ENCODE data around the gene MAU2. TPM values are rescaled to one million over a fixed set of nuclear protein-coding genes. Genes with fewer than 3 reads are reported as not detected.

The MAU2 gene
- polyA plus RNA-seq, 10 donors, result 29.4 to 59.3 (median 37.9) TPM

DNA sequence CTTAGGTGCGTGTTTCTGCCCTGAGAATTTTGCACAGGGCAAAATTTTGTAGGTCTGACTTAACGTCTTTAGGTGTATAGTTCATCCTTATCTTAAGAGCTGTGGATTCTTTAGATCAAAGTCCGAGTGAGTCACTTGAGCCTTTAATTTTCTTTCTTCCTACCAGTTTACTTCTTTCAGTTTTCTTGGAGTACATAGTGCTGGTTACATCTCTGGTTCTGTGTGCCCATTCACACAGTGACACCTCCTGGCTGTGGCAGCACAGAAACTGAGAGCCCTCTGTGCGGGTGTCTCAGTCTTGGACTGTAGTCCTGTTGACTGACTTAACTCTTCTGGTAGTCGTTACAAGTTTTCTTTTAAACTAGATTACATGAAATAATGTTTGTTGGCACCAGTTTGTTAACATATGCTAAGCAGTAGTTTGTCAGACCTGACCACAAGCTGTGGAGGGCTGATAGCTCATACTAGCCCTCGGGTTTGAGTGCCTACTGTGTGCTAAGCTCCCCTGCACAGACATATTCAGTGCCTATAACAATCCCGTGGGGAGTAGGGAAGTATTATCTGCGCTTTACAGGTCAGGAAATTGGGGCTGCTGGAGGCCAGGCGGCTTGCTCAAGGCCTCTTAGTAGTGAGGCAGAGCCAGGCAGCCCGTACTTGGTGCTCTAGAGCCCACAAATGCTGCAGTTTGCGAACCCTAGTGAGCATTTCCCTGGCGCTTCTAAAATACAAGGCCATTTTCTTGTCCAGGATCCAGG lies 86.4 kb downstream of the MAU2 start:
- no peak for DNase-seq

DNA sequence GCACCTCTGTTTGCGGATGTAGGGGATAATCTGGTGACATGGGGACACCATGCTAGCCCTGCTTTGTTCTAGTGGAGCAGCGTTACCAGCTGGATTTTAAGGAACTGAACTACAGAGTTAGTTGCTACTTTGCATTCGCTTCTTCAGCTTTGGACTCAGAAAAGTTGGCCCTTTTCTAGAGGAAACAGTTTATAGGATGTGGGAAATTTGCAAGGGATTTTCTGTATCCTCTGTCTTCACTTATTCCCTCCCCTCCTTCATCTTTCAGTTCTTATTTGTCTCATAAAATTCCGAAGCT lies 87.0 kb downstream of the MAU2 start:
- DNase-seq, result no peak

Other genes with a start within 250 kb of the MAU2 start
- 10 to 100 TPM; 16.8 to 26.9 (median 21.5) TPM for gene TMEM161A, start 182.4 kb upstream of the MAU2 start, polyA plus RNA-seq (ENCODE audit: insufficient read length in 10 of 10)
- 1 to 10 TPM in 7 of 10 donors, under 1 TPM in 3; 0.71 to 2.3 (median 1.2) TPM for gene MEF2B, start 150.6 kb upstream of the MAU2 start, polyA plus RNA-seq (ENCODE audit: insufficient read length in 10 of 10)
- gene BORCS8, start 128.7 kb upstream of the MAU2 start, polyA plus RNA-seq (ENCODE audit: insufficient read length in 10 of 10), result 10 to 100 TPM in 7 of 10 donors, 1 to 10 TPM in 3; 9.0 to 13.7 (median 10.9) TPM
- 10 to 100 TPM; 46.6 to 71.4 (median 60.1) TPM for gene RFXANK, start 128.6 kb upstream of the MAU2 start, polyA plus RNA-seq (ENCODE audit: insufficient read length in 10 of 10)
- 10 to 100 TPM in 5 of 10 donors, 1 to 10 TPM in 5; 7.3 to 14.6 (median 10.4) TPM for gene NR2C2AP, start 117.4 kb upstream of the MAU2 start, polyA plus RNA-seq (ENCODE audit: insufficient read length in 10 of 10)
- gene NCAN, start 108.9 kb upstream of the MAU2 start, polyA plus RNA-seq (ENCODE audit: insufficient read length in 10 of 10), result under 1 TPM; 0.04 to 0.84 (median 0.10) TPM
- 1 to 10 TPM; 1.5 to 4.1 (median 2.0) TPM for gene TM6SF2, start 47.5 kb upstream of the MAU2 start, polyA plus RNA-seq (ENCODE audit: insufficient read length in 10 of 10)
- 10 to 100 TPM; 29.4 to 39.8 (median 33.2) TPM for gene SUGP1, start 320 bp upstream of the MAU2 start, polyA plus RNA-seq (ENCODE audit: insufficient read length in 10 of 10)
- gene GATAD2A, start 84.8 kb downstream of the MAU2 start, polyA plus RNA-seq (ENCODE audit: insufficient read length in 10 of 10), result 10 to 100 TPM; 44.1 to 57.1 (median 47.3) TPM
- gene TSSK6, start 194.7 kb downstream of the MAU2 start, polyA plus RNA-seq (ENCODE audit: insufficient read length in 10 of 10), result under 1 TPM; 0.29 to 0.75 (median 0.42) TPM
- 100 to 1,000 TPM; 146 to 246 (median 175) TPM for gene NDUFA13, start 195.4 kb downstream of the MAU2 start, polyA plus RNA-seq (ENCODE audit: insufficient read length in 10 of 10)
- 10 to 100 TPM in 1 of 10 donors, 1 to 10 TPM in 9; 2.8 to 11.4 (median 5.8) TPM for gene YJEFN3, start 208.1 kb downstream of the MAU2 start, polyA plus RNA-seq (ENCODE audit: insufficient read length in 10 of 10)
- 10 to 100 TPM in 1 of 10 donors, 1 to 10 TPM in 6, under 1 TPM in 3; 0.36 to 10.8 (median 3.6) TPM for gene CILP2, start 217.4 kb downstream of the MAU2 start, polyA plus RNA-seq (ENCODE audit: insufficient read length in 10 of 10)